ENCODE results near the gene CARTPT.

CARTPT gene

GRCh38 chr5:71719063-71719964 lies at the start of gene CARTPT:
Gene CARTPT (plus strand): TSS chr5:71719275. CDS start chr5:71719294, 19 bp downstream.
- DNase-seq: no peak

DNA sequence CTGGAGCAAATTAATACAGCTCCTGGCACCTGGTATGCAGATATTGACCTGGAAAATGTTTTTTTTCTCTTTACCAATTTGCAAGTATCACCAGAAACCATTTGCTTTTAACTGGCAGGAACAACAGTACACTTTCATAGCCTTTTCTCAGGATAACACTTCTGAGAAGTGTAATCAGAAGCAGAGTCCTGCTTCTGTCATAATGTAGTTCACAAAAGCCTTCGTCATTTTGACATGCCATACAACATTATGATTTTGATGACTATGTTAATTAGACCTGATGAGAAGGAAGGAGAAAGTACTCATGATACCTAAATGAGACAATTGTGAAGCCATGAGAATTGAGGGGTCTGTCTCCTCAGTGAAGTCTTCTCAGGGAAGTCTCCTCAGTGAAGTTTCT lies 41.1 kb upstream of the CARTPT start:
- DNase-seq: no peak

GRCh38 chr5:71679714-71680113 lies 39.4 kb upstream of the CARTPT start:
- no peak for DNase-seq

- no peak for DNase-seq
These were observed 38.6 kb upstream of the CARTPT start for GRCh38 chr5:71680510-71680909.

DNA sequence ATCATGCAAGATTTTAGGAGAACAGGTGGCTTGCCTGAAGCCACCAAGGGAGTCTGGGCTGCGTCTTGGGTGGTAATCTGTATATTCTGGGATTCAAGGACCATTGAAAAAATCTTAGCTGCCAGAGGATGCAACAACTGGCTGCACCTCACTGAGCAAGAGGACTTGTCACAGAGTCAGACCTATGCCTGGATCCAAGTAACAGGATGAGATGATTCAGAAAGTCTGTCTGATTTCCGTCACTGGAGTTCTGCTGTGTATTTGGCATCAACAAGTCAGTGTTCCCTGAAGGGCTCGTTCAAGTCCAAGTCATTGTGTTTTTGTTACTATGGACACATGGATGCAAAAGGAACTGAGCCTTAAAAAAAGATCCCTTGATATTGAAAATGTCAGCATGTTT lies 37.8 kb upstream of the CARTPT start:
- DNase-seq: no peak

- DNase-seq: no peak
These were observed 34.8 kb upstream of the CARTPT start for GRCh38 chr5:71684309-71684708.

- peak; percentile 22 for DNase-seq
These were observed 25.1 kb upstream of the CARTPT start for GRCh38 chr5:71693828-71694427.

GRCh38 chr5:71695071-71695470 lies 24.0 kb upstream of the CARTPT start:
- DNase-seq: no peak

DNA sequence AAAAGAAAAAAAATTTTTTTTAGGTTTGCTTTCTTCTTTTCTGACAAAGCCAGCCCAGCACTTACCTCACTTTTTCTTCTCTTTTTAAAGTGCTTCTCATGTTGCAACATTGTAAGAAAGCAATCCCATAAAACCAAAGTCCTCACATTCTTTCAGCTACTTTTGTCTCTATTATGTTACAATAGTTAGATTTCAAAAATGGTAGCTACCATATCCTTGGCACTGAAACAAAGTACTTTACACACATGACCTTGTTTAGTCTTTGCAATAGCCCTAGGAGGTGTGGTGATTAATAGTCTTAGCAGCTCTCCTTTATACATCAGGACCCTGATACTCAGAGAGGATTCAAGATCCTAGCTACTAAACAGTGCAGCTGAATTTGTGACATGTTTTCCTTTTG lies 23.5 kb upstream of the CARTPT start:
- DNase-seq: no peak

- DNase-seq: no peak
These were observed 21.1 kb upstream of the CARTPT start for GRCh38 chr5:71697967-71698366.

DNA sequence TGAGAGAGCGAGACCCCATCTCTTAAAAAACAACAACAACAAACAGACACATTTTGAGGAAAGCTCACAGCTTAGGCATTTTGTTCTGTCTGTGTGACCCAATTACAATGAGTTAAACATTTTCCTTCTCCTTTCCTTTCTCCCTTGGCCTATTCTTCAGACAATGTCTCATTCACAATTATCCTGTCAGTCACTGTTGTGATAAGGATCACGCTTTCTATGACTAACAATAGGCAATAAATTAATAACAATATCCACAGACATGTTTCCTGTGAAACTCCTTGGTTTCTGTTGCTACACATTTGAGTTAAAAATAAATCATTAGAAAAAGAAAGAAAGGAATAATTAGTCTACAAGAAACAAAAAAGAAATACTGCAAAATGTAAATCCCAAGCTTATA lies 19.8 kb upstream of the CARTPT start:
- DNase-seq: no peak

- no peak for DNase-seq
These were observed 19.3 kb upstream of the CARTPT start for GRCh38 chr5:71699751-71700150.

DNA sequence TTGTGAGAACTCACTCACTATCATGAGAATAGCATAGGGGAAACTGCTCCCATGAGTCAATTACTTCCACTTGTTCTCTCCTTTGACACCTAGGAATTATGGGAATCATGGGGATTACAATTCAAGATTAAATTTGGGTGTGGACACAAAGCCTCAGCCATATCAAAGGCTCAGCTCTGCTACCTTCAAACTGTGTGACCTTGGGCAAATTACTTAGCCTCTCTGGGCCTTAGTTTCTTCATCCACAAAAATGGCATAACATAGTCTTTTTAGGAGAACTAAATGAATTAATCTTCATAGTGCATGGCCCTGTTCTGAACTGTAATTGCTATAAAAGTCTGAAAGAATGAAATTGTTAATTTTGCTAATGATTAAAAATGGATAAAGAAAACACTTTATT lies 18.3 kb upstream of the CARTPT start:
- DNase-seq: no peak

- no peak for DNase-seq
These were observed 17.7 kb upstream of the CARTPT start for GRCh38 chr5:71701407-71701806.

DNA sequence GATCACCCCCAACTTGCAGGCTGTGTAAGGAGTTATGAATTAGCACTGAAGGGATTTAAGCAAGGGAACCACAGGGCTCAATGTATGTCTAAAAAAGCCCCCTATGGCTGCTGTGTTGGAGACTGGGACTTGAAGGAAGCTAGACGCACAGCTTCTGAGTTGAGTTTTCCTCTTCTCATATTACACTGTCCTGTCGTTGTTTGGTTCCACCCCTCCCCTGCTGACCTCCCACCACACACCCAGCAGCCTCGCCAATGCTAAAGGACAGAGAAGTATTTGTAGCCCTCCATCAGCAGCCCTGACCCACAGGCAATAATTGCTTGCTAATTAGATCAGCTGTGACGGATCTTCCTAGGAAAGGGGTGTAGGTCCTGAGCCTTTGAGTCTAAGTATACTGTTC lies 15.1 kb upstream of the CARTPT start:
- DNase-seq: no peak

DNA sequence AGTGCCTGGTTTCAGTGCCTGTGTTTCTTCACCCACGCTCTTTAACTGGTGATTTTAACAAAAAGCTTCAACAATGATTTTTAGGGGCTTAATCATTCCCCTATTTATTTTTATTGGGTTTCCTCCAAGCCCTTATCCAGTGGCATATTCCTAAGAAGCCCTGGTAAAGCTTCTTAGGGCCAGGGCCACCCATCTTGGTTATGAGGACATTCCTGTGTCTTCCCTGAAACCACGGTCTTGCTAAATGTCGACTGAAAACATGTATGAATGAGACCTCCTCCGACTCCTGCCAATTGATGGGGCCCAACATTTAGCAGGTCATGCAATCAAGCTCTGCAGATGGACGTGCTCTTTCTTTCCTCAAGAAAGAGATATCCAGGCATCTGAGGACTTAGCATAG lies 13.7 kb upstream of the CARTPT start:
- DNase-seq: no peak

- DNase-seq: no peak
These were observed 12.2 kb upstream of the CARTPT start for GRCh38 chr5:71706906-71707305.

GRCh38 chr5:71711610-71712009 lies 7.5 kb upstream of the CARTPT start:
- DNase-seq: no peak

- DNase-seq: no peak
These were observed 4.2 kb upstream of the CARTPT start for GRCh38 chr5:71714911-71715310.

- DNase-seq: no peak
These were observed 8.9 kb downstream of the CARTPT start for GRCh38 chr5:71727978-71728377.

DNA sequence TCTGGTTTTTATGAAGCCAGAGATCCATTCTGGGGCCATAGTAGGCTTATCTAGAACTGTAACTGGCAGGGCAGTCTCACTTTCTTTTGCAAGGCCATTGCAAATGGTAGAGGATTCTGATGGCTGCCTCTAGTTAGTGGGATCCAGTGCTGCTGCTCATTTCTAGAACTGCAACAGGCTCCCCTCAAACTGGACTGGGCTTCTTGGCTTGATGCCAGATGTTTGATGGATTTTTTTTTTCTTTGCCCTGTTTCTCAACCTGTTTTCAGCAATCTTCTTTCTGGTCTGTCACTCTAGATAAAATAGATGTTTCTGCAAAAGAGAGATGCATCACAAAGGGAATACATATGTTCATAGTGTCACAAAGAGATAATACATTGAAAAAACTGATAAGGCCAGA lies 11.9 kb downstream of the CARTPT start:
- no peak for DNase-seq

- DNase-seq: no peak
These were observed 12.9 kb downstream of the CARTPT start for GRCh38 chr5:71732011-71732410.

GRCh38 chr5:71734141-71734540 lies 15.1 kb downstream of the CARTPT start:
- no peak for DNase-seq

GRCh38 chr5:71737931-71738539 lies 19.0 kb downstream of the CARTPT start:
- DNase-seq: no peak

Measured in NCI-H2227 treated with DMSO at 0.1 percent for 48 hours (cell line).